KOPT-K1 (cell line): ENCODE results near the gene MAMSTR.

Experiments used
- H3K27ac ChIP-seq: fragments of 200-600 bp; sonication (generic); 2 replicates; pipeline ENCODE4 v1.5.1; 2016; ENCODE audit warnings: antibody characterized with exemption, mild to moderate bottlenecking, low read depth, low read length; ENCODE audit not compliant: poor library complexity, severe bottlenecking
- H3K36me3 ChIP-seq: fragments of 200-600 bp; sonication (generic); 2 replicates; pipeline ENCODE4 v1.5.1; 2017; ENCODE audit warnings: antibody characterized with exemption, mild to moderate bottlenecking, low read length, moderate library complexity; ENCODE audit not compliant: insufficient read depth
- H3K9me3 ChIP-seq: fragments of 200-600 bp; sonication (generic); 2 replicates; pipeline ENCODE4 v1.5.1; 2017; ENCODE audit warnings: antibody characterized with exemption, low read length, mild to moderate bottlenecking; ENCODE audit not compliant: insufficient read depth, poor library complexity, severe bottlenecking

MAMSTR gene

DNA sequence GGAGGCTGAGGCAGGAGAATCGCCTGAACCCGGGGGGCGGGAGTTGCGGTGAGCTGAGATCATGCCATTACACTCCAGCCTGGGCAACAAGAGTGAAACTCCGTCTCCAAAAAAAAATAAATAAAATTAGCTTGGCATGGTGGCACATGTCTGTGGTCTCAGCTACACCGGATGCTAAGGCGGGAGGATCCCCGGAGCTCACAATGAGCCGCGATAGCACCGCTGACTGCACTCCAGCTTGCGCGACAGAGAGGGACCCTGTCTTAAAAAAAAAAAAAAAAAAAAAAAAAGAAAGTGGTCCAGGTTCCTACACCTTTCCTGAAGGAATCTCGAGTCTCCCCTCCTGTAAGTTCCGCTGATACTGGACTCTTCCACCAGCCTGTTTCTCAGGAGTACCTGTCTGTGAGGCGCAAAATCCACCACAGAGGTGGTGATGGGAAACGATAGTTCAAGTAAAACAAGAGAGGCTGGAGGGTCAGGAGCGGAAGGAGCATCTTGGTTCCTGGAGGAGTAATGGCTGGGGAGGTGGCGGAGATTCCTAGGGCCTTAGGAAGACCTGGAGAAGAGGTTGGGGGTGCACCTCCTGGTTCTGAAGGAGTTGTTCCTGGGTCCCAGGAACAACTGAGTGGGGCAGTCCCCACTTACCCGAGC, 32.4 kb upstream of the MAMSTR start:
- no peaks in the 10 kb centered on the region for H3K9me3 ChIP-seq
- H3K36me3 ChIP-seq = no peaks in the 10 kb centered on the region
- no peak overlapping the region for H3K27ac ChIP-seq

DNA sequence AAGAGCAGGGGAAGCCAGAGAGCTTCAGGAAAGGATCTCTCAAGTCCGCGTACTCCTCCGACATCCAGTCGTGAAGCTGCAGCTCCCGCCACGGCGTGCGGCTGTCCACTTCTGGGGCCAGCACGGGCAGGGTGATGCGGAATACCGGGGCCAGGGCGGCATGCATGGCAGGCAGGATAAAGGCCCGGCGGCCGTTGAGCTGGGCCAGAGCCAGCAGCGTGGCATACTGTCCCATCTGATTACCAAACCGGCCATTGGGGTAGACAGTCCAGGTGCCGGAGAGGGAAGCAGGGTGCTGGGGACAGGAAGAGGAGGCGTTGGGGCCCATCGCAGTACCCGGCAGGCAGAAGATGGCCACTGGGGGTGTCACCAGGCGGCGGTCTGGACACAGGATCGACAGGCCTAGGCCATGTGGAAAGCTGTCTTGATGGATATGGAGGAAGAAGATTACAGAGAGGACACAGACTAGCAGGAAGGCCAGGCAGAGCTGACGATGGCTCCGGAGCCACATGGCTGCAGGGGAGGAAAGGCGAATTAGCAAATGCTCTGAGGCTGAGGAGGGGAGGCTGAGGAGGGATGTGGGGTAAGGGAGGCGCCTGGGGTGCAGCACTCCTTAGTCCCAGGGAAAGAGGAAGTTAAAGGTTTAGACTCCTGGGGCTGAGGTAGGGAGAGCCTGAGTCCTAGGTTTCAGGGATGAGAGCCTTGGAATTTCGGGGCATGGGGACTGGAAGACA, 31.4 kb upstream of the MAMSTR start:
- Histone ChIP-seq H3K9me3 (no peaks in the 10 kb centered on the region), H3K36me3 (no peaks in the 10 kb centered on the region), H3K27ac (no peak overlapping the region)

DNA sequence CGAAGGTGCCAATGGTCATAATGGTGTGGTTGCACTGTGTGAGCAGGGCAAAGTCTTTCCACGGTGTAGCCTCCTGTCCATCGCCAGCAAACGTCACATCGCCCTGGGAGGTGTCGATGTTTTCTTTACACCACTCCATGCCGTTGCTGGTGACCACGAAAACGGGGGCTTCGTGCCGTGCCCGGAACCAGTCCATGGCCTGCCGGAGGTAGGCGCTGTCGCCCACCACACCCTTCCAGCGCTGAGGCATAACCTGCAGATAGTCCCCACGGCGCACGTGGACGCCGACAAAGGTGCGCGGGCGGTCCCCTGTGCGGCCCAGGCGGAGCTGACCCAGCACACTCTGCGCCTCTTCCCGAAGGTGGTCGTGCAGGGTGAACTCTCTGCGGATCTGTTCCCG, 30.8 kb upstream of the MAMSTR start:
- no peaks in the 10 kb centered on the region for H3K9me3 ChIP-seq
- no peak overlapping the region for H3K27ac ChIP-seq
- H3K36me3 ChIP-seq = no peaks in the 10 kb centered on the region

DNA sequence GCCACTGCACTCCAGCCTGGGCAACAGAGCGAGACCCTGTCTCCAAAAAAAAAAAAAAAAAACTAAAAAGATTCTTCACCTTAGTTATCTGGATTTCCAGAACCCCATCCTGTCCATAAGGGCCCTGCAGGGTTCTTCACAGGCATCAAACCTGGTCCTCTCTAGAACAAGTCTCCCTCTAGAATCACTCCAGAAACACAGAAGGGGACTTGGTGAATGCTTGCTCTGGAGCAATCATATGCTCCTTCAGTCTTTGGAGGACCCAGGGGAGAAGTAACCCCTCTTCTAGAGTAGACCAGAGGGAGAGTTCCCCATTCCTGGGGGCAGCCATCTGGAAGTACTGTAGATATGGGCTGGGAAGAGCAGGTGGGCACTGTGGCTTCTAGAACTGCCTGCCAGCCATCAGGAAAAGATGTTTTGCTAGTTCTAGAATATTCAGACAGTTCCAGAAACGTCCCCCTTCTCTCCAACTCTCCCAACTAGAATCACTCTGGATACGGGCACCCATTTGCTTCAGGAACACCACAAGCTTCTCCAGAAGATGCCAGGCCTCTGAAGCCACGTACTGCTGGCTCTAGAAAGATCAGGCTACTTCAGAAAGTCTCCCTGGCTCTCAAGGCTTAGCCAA, 30.2 kb upstream of the MAMSTR start:
- no peaks in the 10 kb centered on the region for H3K9me3 ChIP-seq
- H3K36me3 ChIP-seq = no peaks in the 10 kb centered on the region
- H3K27ac ChIP-seq = no peak overlapping the region

DNA sequence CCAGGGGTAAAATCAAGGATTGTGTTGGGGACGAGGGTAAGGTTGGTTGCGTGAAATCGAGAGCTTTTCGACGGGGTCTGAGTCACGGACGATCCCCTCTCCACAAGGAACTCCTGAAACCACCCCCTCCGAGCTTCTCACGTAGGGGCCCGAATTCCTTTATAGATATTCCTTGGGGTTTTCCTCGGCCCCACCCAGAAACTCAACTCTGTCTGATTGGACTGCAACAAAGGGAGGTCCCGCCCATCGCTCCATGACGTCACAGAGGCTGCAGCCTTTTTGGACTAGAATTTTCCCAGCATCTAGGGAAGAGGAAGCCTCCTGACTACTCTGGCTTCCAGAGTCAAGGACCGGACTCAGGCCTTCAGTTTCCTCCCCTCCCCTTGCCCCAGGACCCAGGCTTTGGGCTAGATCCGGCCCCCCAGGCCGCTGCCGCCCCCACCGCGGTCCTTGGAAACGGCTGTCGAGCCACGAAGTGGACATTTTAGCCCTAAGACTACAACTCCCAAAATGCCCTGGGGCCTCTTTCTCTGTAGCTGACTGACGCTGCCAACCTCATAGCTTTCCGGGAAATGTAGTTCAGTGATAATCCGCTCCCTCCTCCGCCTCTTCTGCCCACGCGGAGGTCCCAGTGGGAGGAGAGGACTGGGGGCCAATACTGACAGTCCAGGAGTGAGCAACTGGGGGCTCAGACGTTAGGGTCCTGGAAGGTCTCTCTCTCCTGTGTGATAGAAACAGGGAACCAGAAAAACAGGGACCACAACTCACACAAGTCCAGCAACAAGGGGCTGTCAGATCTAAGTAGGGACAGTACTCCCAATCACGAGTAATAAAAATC, 27.4 kb upstream of the MAMSTR start, which contains the start of gene IZUMO1:
Gene IZUMO1 (minus strand): TSS at position 172 of the 838 bp plus-strand sequence. CDS start 1,050 bp downstream, outside the sequence.
- no peak within 1 kb of the TSS for H3K27ac ChIP-seq

DNA sequence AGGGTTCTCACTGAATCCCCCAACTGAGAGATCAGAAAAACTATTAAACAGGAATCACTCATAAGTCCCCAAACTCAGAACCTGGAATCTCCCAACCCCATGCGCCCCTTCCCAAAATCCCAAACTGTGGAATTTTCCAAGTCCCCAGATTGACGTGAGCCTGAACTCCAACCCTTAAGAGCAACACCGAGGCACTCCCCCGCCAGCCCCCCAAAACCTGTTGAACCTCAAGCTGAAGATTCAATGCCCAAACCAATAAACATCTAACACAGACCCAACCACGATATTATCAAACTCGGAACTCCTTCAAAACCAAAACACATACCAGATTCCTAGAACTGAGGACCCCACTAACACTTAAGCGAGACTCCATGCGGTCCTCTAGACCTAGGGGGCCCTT, 26.6 kb upstream of the MAMSTR start:
- no peaks in the 10 kb centered on the region for H3K9me3 ChIP-seq
- no peaks in the 10 kb centered on the region for H3K36me3 ChIP-seq
- no peak overlapping the region for H3K27ac ChIP-seq

More for the DNA sequence above, 27.4 kb upstream of the MAMSTR start, which contains the start of gene IZUMO1:
- no peaks in the 10 kb centered on the region for H3K9me3 ChIP-seq
- H3K36me3 ChIP-seq = no peaks in the 10 kb centered on the region

DNA sequence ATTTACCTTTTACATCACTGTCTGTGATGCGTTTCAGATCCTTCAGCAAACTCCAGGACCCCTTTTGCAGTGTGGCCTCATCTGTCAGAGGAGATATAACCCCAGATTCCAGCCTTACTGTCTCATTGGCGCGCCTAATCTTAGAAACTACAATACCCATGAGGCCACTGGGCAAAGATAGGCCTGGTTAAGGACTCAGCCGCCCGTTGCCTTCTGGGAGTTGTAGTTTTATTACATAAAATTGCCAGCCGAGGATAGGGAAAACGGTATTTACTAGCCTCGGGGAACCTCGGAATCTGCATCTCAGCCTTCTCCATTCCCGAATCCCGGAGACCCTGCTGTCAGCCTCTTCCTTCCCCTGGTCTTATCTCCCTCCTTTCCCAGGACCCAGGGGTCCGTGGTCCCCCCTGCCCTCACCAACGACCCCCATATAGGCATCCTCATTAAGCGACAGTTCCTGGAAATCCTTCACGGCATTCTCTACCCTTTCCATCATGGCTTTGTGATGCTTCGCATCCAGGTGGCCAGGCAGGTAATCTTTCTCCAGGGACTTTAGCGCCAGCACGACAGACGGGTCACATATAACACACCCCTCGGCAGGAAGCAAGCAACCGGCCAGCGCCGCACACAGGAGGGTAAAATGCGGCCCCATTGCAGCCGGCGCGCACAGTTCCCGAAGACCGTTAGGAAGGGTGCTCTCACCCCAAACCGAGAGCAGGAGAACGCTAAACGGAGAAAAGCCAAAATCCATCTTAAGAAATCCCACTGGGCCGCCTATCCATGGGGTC, 25.9 kb upstream of the MAMSTR start:
- H3K36me3 ChIP-seq = no peaks in the 10 kb centered on the region
- H3K9me3 ChIP-seq = no peaks in the 10 kb centered on the region
- H3K27ac ChIP-seq = no peak overlapping the region

DNA sequence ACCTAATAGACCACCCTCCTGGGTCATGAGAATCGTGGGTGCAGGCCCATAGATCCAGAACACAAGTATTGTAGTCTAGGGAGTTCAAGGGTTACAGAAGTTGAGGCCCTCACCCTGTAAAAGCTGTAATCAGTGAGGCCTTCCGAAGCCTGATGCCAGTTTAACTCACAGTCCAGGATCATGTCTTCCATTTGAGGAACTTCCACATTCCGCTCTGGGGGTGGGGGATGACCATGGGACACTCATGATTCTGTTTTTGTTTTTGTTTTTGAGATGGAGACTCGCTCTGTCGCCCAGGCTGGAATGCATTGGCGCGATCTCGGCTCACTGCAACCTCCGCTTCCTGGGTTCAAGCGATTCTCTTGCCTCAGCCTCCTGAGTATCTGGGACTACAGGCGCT, 22.6 kb upstream of the MAMSTR start:
- Histone ChIP-seq H3K36me3 (no peaks in the 10 kb centered on the region), H3K27ac (no peak overlapping the region), H3K9me3 (no peaks in the 10 kb centered on the region)

DNA sequence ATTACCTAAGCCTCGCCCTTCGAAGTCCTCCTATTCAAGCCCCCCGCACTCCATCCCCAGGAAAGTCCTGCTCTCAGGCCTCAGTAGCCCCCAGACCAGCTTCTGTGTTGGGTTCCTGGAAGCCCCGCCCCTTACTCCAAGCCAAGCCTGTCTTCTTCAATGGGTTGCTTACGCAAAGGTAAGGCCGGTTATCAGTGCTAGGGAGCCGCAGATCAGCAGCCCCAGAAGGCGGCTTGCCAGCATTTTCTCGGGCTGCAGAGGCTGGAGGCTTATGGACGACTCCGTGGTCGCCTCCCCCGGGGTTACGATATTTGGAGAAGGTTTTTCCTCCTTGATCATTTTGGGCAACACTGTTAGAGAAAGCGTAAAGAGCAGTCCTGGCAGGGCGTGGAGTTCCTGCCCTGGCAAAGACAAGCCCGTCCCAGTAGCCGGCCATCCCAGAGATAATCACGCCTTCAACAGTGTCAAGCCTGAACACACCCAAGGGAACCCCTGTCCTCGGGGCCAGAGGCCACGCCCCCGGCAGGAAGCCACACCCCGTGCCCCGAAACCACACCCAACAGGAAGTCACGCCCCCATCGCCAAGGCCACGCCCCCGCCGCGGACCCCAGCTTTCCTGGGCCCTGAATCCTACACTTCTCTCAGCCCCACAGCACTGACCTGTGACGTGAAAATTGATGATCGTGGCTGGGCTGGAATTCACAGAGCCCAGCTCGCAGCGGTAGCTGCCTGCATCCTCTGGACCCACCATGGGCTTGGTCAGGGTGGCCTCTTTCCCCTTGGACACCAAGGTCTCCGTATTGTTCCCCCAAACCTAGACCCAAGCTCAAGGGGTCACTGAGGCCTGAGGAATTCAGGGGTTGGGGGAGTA, 21.8 kb upstream of the MAMSTR start:
- Histone ChIP-seq H3K9me3 (no peaks in the 10 kb centered on the region), H3K27ac (no peak overlapping the region), H3K36me3 (no peaks in the 10 kb centered on the region)

DNA sequence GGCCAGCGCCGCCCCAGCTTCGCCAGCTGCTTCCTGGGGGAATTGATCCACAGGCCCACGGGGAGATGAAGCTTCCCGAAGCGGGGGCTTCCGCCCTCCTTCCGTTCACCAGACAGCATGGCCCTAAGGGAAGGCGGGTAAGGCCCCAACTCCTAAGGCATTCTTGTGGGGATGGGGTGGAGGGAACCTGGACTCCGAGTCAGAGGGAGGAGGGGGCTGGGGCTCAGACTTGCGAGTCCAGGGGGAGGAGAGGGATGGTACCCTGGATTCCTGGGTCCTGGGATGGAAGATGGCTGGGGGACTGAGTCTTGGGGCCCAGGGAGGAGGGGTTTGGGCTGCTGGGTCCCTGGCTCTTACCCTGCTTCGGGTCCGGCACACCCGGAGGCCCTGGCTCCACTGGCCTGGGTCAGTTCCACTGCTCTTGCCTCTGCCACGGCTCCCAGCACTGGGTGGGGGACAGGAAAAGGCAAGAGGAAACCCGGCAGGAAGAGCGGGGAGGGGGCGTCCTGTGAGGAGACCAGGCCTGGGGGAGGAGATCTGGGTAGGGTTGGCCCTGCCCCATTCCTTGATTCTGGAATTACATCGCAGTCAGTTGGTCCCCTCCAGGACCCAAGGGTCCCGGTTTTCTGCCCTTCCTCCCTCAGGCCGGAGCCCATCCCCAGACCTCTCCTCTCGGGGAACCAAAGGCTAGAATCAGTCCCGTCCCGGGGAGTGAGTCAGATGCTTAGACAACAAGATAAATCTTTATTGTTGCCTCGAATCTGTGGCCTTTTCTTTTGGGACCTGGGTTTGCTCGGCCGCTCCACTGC, 20.8 kb upstream of the MAMSTR start, which contains the start of gene RASIP1:
Gene RASIP1 (minus strand): TSS at position 447 of the 809 bp plus-strand sequence. CDS start 328 bp downstream, at position 119.
- Histone ChIP-seq H3K27ac (no peak within 1 kb of the TSS), H3K9me3 (no peaks in the 10 kb centered on the region), H3K36me3 (no peaks in the 10 kb centered on the region)

DNA sequence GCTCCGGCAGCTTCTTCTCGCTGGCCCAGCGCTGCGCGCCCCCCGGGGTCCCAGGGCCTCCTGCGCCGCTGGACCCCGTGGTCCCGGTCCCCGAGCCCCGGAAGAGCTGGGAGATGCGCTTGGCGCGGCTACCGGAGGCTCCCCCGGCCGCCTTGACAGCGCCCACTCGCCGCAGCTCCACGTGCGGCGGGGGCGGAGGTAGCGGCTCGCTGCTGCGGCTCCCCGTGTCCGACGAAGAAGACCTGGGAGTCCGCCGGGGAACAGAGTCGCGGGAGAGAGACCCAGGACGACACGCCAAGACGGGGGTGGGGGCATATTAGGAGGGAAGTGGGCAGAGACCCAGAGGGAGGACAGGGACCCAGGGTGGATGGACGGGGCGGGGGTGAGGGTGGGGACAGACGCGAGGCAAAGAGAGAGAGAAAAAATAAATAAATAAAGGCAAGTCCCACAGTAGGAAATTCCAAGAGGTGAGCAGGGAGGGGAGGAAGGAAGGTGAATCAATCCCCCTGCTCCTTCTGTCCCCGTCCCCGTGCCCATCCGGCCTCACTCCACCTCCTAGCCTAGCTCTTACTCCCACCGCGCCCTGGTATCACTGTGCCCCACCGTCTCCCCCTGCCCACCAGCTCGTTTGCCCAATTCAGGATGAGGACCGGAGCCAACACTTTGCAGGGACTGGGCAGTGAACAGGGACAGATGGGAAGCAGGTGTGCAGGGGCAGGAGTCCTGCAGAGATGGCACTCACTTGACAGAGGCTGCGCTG, 20.1 kb upstream of the MAMSTR start:
- H3K9me3 ChIP-seq = no peaks in the 10 kb centered on the region
- H3K27ac ChIP-seq = no peak overlapping the region
- no peaks in the 10 kb centered on the region for H3K36me3 ChIP-seq
